Upper lobe of right lung (tissue), 1 donor: ENCODE data around the gene ZBTB22. TPM values are rescaled to one million over a fixed set of nuclear protein-coding genes. Genes with fewer than 3 reads are reported as not detected.

Experiments
- ATAC-seq: fragments of 200-7000 bp; cut with Tn5 transposase; one replicate; pipeline ENCODE4 v1.9.1; 2020; ENCODE audit warnings: mild to moderate bottlenecking, moderate library complexity
- DNase-seq: peaks from one replicate; pipeline ENCODE4 v3.0.0-alpha.2; 2020
- H3K27ac ChIP-seq: fragments of 200-600 bp; one replicate; pipeline ENCODE4 v1.8.0; 2022
- H3K27me3 ChIP-seq: fragments of 200-600 bp; one replicate; pipeline ENCODE4 v1.8.0; 2022; ENCODE audit warnings: mild to moderate bottlenecking
- H3K36me3 ChIP-seq: fragments of 200-600 bp; one replicate; pipeline ENCODE4 v1.8.0; 2022
- H3K4me1 ChIP-seq: fragments of 200-600 bp; one replicate; pipeline ENCODE4 v1.8.0; 2022
- H3K4me3 ChIP-seq: fragments of 200-600 bp; one replicate; pipeline ENCODE4 v1.8.0; 2022; ENCODE audit warnings: mild to moderate bottlenecking
- H3K9me3 ChIP-seq: fragments of 200-600 bp; one replicate; pipeline ENCODE4 v1.8.0; 2022
- CTCF ChIP-seq: fragments of 200-600 bp; IDR thresholded peaks from one replicate; pipeline ENCODE4 v1.8.0; 2022; ENCODE audit warnings: antibody characterized with exemption
- intact Hi-C: fragments of 100-400 bp; cut with DNase I; formaldehyde crosslinking; loops from one replicate; pipeline ENCODE4 v1.11.0; 2022
- total RNA-seq: library from RNA; stranded (reverse); fragmentation: NEBNext Ultra II Directional; extraction: Animal tissue kit (Norgen Biotek cat#: 25700); gene quantifications from one replicate; pipeline ENCODE4 v1.2.1, GENCODE V29; 2021
- donor health status: DM: no; HTN: yes; CAD: no; lungs with severe emphysema.

ZBTB22 gene
- total RNA-seq, 1 donor from 2014 or later: 26.2 TPM

- H3K4me1 ChIP-seq: peaks cover 15% of the 10 kb centered on the region
- intact Hi-C loops: no loop called here
- H3K4me3 ChIP-seq: no peak overlapping the region
- DNase-seq: no peak
- TF ChIP-seq CTCF: no peak
- H3K36me3 ChIP-seq: peaks cover 67% of the 10 kb centered on the region
- no peak overlapping the region for H3K27ac ChIP-seq
- ATAC-seq: no peak
- H3K9me3 ChIP-seq: no peaks in the 10 kb centered on the region
- no peaks in the 10 kb centered on the region for H3K27me3 ChIP-seq
Observed at GRCh38 chr6:33305052-33305451, 12.5 kb downstream of the ZBTB22 start.

- no peak for ATAC-seq
- H3K9me3 ChIP-seq: no peaks in the 10 kb centered on the region
- H3K27ac ChIP-seq: no peak overlapping the region
- H3K4me3 ChIP-seq: no peak overlapping the region
- peaks cover 17% of the 10 kb centered on the region for H3K4me1 ChIP-seq
- no peaks in the 10 kb centered on the region for H3K27me3 ChIP-seq
- intact Hi-C loops: no loop called here
- TF ChIP-seq CTCF: no peak
- no peak for DNase-seq
- peaks cover 61% of the 10 kb centered on the region for H3K36me3 ChIP-seq
Observed at GRCh38 chr6:33304216-33304615, 13.3 kb downstream of the ZBTB22 start.

GRCh38 chr6:33301877-33302276, 15.7 kb downstream of the ZBTB22 start:
- no peak for ATAC-seq
- no peak for DNase-seq
- peaks cover 49% of the 10 kb centered on the region for H3K36me3 ChIP-seq
- H3K27me3 ChIP-seq: no peaks in the 10 kb centered on the region
- intact Hi-C loops: no loop called here
- H3K9me3 ChIP-seq: no peaks in the 10 kb centered on the region
- H3K4me3 ChIP-seq: no peak overlapping the region
- TF ChIP-seq CTCF: no peak
- no peak overlapping the region for H3K27ac ChIP-seq
- peaks cover 24% of the 10 kb centered on the region for H3K4me1 ChIP-seq

- Histone ChIP-seq H3K27ac (peak overlapping the region; percentile 97), H3K4me1 (peaks cover 17% of the 10 kb centered on the region), H3K9me3 (no peaks in the 10 kb centered on the region), H3K27me3 (no peaks in the 10 kb centered on the region), H3K4me3 (peak overlapping the region; percentile 90), H3K36me3 (peaks cover 52% of the 10 kb centered on the region)
- ATAC-seq (peak; percentile 81), DNase-seq (peak; percentile 95)
- intact Hi-C loops: no loop called here
- TF ChIP-seq CTCF: peak; percentile 74
Observed at GRCh38 chr6:33299237-33299944, 18.2 kb downstream of the ZBTB22 start.

GRCh38 chr6:33298773-33299236, 18.7 kb downstream of the ZBTB22 start, which contains the start of gene RGL2:
RGL2 (minus strand) TSS chr6:33298942; CDS start chr6:33298610, 332 bp downstream.
- Histone ChIP-seq H3K9me3 (no peaks in the 10 kb centered on the region), H3K27ac (peak within 1 kb of the TSS; percentile 97), H3K4me1 (peaks cover 17% of the 10 kb centered on the region), H3K36me3 (peaks cover 52% of the 10 kb centered on the region), H3K4me3 (peak within 1 kb of the TSS; percentile 90), H3K27me3 (no peaks in the 10 kb centered on the region)
- DNase-seq (peak; percentile 95), ATAC-seq (peak; percentile 81)
- intact Hi-C loops: no loop called here
- no peak for TF ChIP-seq CTCF
